VCaP (cell line): ENCODE measurements around the gene C19orf73.
A peak's percentile ranks its signal among the peaks of the same experiment; 100 is the strongest.

Experiments
- H3K27ac ChIP-seq: fragments of 450-650 bp; 2 replicates; pipeline ENCODE4 v1.5.1; 2017
- TF ChIP-seq, protein P1 (sequence below): fragments of 450-650 bp; conservative IDR thresholded peaks from 2 replicates; pipeline ENCODE4 v1.5.1; 2017; ENCODE audit warnings: mild to moderate bottlenecking, moderate library complexity

C19orf73 gene

GRCh38 chr19:49152119-49152550, 33.2 kb upstream of the C19orf73 start:
- peak overlapping the region; percentile 98 for H3K27ac ChIP-seq
- TF ChIP-seq, protein P1, sequence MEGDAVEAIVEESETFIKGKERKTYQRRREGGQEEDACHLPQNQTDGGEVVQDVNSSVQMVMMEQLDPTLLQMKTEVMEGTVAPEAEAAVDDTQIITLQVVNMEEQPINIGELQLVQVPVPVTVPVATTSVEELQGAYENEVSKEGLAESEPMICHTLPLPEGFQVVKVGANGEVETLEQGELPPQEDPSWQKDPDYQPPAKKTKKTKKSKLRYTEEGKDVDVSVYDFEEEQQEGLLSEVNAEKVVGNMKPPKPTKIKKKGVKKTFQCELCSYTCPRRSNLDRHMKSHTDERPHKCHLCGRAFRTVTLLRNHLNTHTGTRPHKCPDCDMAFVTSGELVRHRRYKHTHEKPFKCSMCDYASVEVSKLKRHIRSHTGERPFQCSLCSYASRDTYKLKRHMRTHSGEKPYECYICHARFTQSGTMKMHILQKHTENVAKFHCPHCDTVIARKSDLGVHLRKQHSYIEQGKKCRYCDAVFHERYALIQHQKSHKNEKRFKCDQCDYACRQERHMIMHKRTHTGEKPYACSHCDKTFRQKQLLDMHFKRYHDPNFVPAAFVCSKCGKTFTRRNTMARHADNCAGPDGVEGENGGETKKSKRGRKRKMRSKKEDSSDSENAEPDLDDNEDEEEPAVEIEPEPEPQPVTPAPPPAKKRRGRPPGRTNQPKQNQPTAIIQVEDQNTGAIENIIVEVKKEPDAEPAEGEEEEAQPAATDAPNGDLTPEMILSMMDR, result no peak

DNA sequence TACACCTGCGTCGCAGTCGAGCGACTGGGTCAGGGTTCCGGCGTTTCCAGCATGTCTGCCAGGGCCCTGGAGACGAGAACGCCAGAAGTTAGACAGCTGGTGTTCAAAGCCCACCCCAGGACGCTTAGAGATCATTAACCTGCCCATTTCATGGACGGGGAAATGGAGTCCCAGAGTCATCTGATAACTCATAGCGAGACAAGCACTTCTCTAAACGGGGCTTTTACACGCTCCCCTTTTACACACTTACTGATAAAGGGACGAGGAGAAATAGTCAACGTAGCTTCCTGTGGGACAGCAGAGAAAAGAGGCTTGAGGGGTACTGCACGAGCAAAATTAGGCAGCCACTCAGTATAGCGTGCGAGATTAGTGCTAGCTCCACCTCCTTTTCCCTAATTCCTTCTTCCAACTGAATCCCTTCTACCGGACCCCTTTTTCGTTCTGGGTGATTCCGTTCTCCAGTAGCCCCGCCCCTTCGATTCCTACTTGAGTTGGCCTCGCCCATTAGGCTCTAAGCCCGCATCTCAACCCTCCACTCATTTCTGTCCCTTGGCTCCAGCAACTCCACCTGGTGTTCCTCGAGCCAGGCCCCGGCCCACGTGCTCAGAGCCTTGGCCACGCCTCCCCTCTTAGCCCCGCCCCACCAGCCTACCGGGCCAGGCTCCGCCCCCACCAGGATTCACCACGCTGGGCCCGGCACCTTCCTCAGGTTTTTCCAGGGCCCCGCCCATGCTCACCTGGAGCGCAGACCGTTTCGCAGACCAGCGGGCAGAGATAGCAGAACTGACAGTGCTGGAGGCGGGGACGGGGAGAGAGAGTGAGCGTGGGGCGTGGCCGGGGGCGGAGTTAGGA, 32.5 kb upstream of the C19orf73 start:
- TF ChIP-seq, protein P1, result no peak
- peak overlapping the region; percentile 98 for H3K27ac ChIP-seq

DNA sequence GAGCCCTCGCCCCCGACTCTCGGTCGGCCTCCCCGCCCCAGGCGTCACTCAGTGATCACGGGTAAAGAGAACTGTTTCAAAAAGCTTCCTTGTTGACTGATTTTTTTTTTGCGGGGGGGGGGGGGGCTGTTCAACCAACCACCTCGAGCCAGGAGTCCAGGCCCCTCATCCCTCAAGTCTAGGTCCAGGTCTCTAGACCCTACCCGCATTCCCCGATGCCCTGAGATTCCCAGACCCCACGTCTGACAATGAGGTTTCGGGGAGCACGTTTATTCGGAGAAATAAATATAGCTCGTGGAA, 32.0 kb upstream of the C19orf73 start:
- TF ChIP-seq, protein P1, result no peak
- peak overlapping the region; percentile 98 for H3K27ac ChIP-seq

GRCh38 chr19:49150106-49150943, 31.4 kb upstream of the C19orf73 start:
- TF ChIP-seq, protein P1, result no peak
- peak overlapping the region; percentile 98 for H3K27ac ChIP-seq

DNA sequence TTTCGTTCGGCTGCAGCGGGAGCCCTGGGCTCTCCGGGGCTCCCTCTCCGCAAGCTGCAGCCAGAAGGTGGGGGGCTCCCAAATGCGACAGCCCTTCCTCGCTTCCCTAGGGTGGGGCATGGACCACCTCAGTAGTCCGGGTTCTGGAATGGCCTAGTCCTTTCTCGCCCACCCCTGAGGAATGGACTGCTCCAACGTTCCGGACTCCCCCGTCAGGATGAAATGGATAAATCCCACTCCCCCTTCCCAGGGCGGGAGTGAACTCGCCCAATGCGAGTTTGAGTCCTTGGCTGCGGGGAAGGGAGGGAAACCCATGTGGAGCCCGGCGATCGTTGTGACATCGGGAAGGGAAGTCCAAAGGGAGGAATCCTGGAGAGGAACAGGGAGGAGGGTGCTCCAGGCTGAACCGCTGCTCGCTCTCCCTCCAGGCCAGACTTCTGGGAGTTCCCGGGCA, 30.7 kb upstream of the C19orf73 start:
- TF ChIP-seq, protein P1, result no peak
- peak overlapping the region; percentile 98 for H3K27ac ChIP-seq

- TF ChIP-seq, protein P1, result no peak
- H3K27ac ChIP-seq, result peak overlapping the region; percentile 98
These were observed 30.1 kb upstream of the C19orf73 start for GRCh38 chr19:49148784-49149651.
